Mesenchymal stem cell (in vitro differentiated cells and primary cell): ENCODE results near the gene MTMR2.
A peak's percentile ranks its signal among the peaks of the same experiment; 100 is the strongest.
"Not testable (repeated sequence)": the region's sequence is repeated elsewhere in the genome, so short reads cannot be mapped to it uniquely, and the experiment has no call there.

ENCODE experiments used
- DNase-seq: peaks from one replicate; pipeline ENCODE4 v3.0.0-alpha.2; 2013
- H2AFZ ChIP-seq: one replicate; pipeline ENCODE4 v1.6.1; 2013; ENCODE audit warnings: low read depth, mild to moderate bottlenecking, control low read depth, inconsistent platforms, low read length, moderate library complexity
- H2AK5ac ChIP-seq: 2 replicates; pipeline ENCODE4 v1.6.1; 2013; ENCODE audit warnings: low read length, moderate library complexity, mild to moderate bottlenecking, inconsistent platforms; ENCODE audit not compliant: severe bottlenecking
- H2BK120ac ChIP-seq: one replicate; pipeline ENCODE4 v1.6.1; 2013; ENCODE audit warnings: low read depth, mild to moderate bottlenecking, inconsistent platforms, low read length, moderate library complexity
- H2BK12ac ChIP-seq, 2 experiments: one replicate each; pipeline ENCODE4 v1.6.1; 2013; ENCODE audit warnings: inconsistent platforms in 2 of 2, low read length in 2 of 2, mild to moderate bottlenecking in 2 of 2, moderate library complexity in 2 of 2, control low read depth in 1 of 2
- H2BK15ac ChIP-seq: one replicate; pipeline ENCODE4 v1.6.1; 2013; ENCODE audit warnings: mild to moderate bottlenecking, low read depth, inconsistent platforms; ENCODE audit not compliant: poor library complexity, severe bottlenecking
- H2BK5ac ChIP-seq: 2 replicates; pipeline ENCODE4 v1.6.1; 2013; ENCODE audit warnings: low read depth, mild to moderate bottlenecking, low read length, control low read depth, inconsistent platforms; ENCODE audit not compliant: poor library complexity, severe bottlenecking
- H3K14ac ChIP-seq, 2 experiments: one replicate each; pipeline ENCODE4 v1.6.1; 2013; ENCODE audit warnings: inconsistent platforms in 2 of 2, low read length in 2 of 2, control low read depth in 1 of 2, mild to moderate bottlenecking in 1 of 2, moderate library complexity in 1 of 2
- H3K18ac ChIP-seq, 2 experiments: one replicate each; pipeline ENCODE4 v1.6.1; 2013; ENCODE audit warnings: inconsistent platforms in 2 of 2, low read length in 2 of 2, control low read depth in 1 of 2, low read depth in 1 of 2, mild to moderate bottlenecking in 1 of 2
- H3K23ac ChIP-seq, 2 experiments: one replicate each; pipeline ENCODE4 v1.6.1; 2013; ENCODE audit warnings: inconsistent platforms in 2 of 2, low read length in 2 of 2, mild to moderate bottlenecking in 2 of 2, moderate library complexity in 2 of 2, control low read depth in 1 of 2
- H3K27ac ChIP-seq: 2 replicates; pipeline ENCODE4 v1.5.1; 2013; ENCODE audit warnings: mild to moderate bottlenecking, moderate library complexity, low read length, control low read depth, inconsistent platforms; ENCODE audit not compliant: poor library complexity, severe bottlenecking
- H3K27me3 ChIP-seq, 2 experiments: 2 replicates each; pipeline versions ENCODE4 v1.6.1 to v1.7.0; 2013; ENCODE audit warnings: low read length in 2 of 2, mild to moderate bottlenecking in 2 of 2, moderate library complexity in 2 of 2, control low read depth in 1 of 2, inconsistent platforms in 1 of 2; ENCODE audit not compliant: control insufficient read depth in 1 of 2, insufficient read depth in 1 of 2
- H3K36me3 ChIP-seq, 2 experiments: 2 replicates each; pipeline versions ENCODE4 v1.6.1 to v1.7.0; 2013; ENCODE audit warnings: low read length in 2 of 2, control low read depth in 1 of 2, inconsistent platforms in 1 of 2, low read depth in 1 of 2, mild to moderate bottlenecking in 1 of 2; ENCODE audit not compliant: insufficient read depth in 2 of 2, control insufficient read depth in 1 of 2
- H3K4ac ChIP-seq, 2 experiments: one replicate each; pipeline ENCODE4 v1.6.1; 2013; ENCODE audit warnings: inconsistent platforms in 2 of 2, low read length in 2 of 2, mild to moderate bottlenecking in 2 of 2, moderate library complexity in 2 of 2, control low read depth in 1 of 2, low read depth in 1 of 2
- H3K4me1 ChIP-seq: 2 replicates; pipeline ENCODE4 v1.6.1; 2013; ENCODE audit warnings: low read depth, low read length, control low read depth; ENCODE audit not compliant: control insufficient read depth, insufficient read depth
- H3K4me2 ChIP-seq: 2 replicates; pipeline ENCODE4 v1.6.1; 2013; ENCODE audit warnings: low read length, mild to moderate bottlenecking, inconsistent platforms; ENCODE audit not compliant: poor library complexity, severe bottlenecking
- H3K4me3 ChIP-seq, 2 experiments: 2 replicates each; pipeline versions ENCODE4 v1.5.1 to v1.7.0; 2013; ENCODE audit warnings: low read length in 2 of 2, mild to moderate bottlenecking in 2 of 2, control low read depth in 1 of 2, low read depth in 1 of 2; ENCODE audit not compliant: insufficient read depth in 1 of 2
- H3K79me1 ChIP-seq: replicated peaks from 2 replicates; pipeline ENCODE4 v1.6.1; 2013; ENCODE audit warnings: mild to moderate bottlenecking, control low read depth, low read length, inconsistent platforms; ENCODE audit not compliant: poor library complexity, severe bottlenecking
- H3K9ac ChIP-seq: 2 replicates; pipeline ENCODE4 v1.7.0; 2013; ENCODE audit warnings: mild to moderate bottlenecking, low read length, moderate library complexity
- H3K9me3 ChIP-seq: 2 replicates; pipeline ENCODE4 v1.7.0; 2013; ENCODE audit warnings: mild to moderate bottlenecking, low read length; ENCODE audit not compliant: control insufficient read depth
- H4K8ac ChIP-seq: one replicate; pipeline ENCODE4 v1.6.1; 2013; ENCODE audit warnings: inconsistent platforms, mild to moderate bottlenecking, low read length, moderate library complexity
- H4K91ac ChIP-seq: one replicate; pipeline ENCODE4 v1.6.1; 2013; ENCODE audit warnings: mild to moderate bottlenecking, low read length, inconsistent platforms
- WGBS: methylation state at CpG from one replicate; pipeline ENCODE4 v1.1.7; 2013; ENCODE audit warnings: mixed read lengths; 5-methylcytosine and 5-hydroxymethylcytosine counted together

Gene MTMR2

GRCh38 chr11:95884376-95884775, 39.5 kb downstream of the MTMR2 start:
- no peak overlapping the region for H2BK15ac ChIP-seq
- peaks cover 0 to 41% of the 10 kb centered on the region in 2 experiments for H3K36me3 ChIP-seq
- H3K9me3 ChIP-seq: no peaks in the 10 kb centered on the region
- no peak overlapping the region for H2AK5ac ChIP-seq
- peaks cover 7% of the 10 kb centered on the region for H3K79me1 ChIP-seq
- no peak overlapping the region for H2AFZ ChIP-seq
- no peak overlapping the region for H3K14ac ChIP-seq
- no peak overlapping the region for H3K27ac ChIP-seq
- H4K91ac ChIP-seq: no peak overlapping the region
- no peak overlapping the region for H2BK5ac ChIP-seq
- no peak overlapping the region for H4K8ac ChIP-seq
- no peak overlapping the region for H3K18ac ChIP-seq
- no peak overlapping the region for H2BK12ac ChIP-seq
- H3K23ac ChIP-seq: no peak overlapping the region
- no peak overlapping the region for H3K4ac ChIP-seq
- 78% methylated on average over 1 of the region's 1 CpG for WGBS
- no peak overlapping the region for H2BK120ac ChIP-seq
- peak; percentile 47 for DNase-seq
- H3K4me3 ChIP-seq: no peak overlapping the region
- no peaks in the 10 kb centered on the region for H3K27me3 ChIP-seq
- H3K4me1 ChIP-seq: no peaks in the 10 kb centered on the region
- H3K4me2 ChIP-seq: no peak overlapping the region
- H3K9ac ChIP-seq: no peak overlapping the region

DNA sequence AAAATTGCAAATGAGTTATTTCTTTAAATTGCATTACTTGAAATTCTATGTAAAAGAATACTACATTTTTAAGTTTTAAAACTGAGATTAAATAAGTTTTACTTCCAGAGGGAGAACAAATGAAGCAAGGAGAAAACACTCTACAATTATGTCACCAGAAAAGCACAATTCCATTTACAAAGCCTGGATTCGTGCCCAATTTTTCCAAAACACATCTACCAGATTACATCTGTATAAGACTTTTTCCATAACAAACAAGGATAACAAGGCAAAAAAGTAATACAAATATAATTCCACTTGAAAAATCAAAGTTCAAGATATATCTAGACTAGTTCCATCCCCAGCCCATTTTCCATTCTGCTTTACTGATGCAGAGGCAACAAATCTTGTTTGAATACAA, 40.5 kb downstream of the MTMR2 start:
- Histone ChIP-seq H3K79me1 (peaks cover 3% of the 10 kb centered on the region), H3K27ac (no peak overlapping the region), H2BK12ac (no peak overlapping the region), H3K18ac (no peak overlapping the region), H2AK5ac (no peak overlapping the region), H4K8ac (no peak overlapping the region), H2BK15ac (no peak overlapping the region), H3K36me3 (peaks cover 0 to 41% of the 10 kb centered on the region in 2 experiments), H3K9ac (no peak overlapping the region), H4K91ac (no peak overlapping the region), H3K4me1 (no peaks in the 10 kb centered on the region), H3K9me3 (no peaks in the 10 kb centered on the region), H3K14ac (no peak overlapping the region), H3K27me3 (no peaks in the 10 kb centered on the region), H3K23ac (no peak overlapping the region), H2BK120ac (no peak overlapping the region), H3K4me3 (no peak overlapping the region), H2BK5ac (no peak overlapping the region), H3K4ac (no peak overlapping the region), H2AFZ (no peak overlapping the region), H3K4me2 (no peak overlapping the region)
- no peak for DNase-seq
- WGBS: 100% methylated on average over 1 of the region's 1 CpG

- H3K23ac ChIP-seq: no peak overlapping the region
- H2BK12ac ChIP-seq: no peak overlapping the region
- H3K9ac ChIP-seq: peak overlapping the region; percentile 79
- H3K4ac ChIP-seq: no peak overlapping the region
- H2AFZ ChIP-seq: no peak overlapping the region
- H3K4me2 ChIP-seq: no peak overlapping the region
- H3K4me1 ChIP-seq: no peaks in the 10 kb centered on the region
- H3K14ac ChIP-seq: no peak overlapping the region
- H3K36me3 ChIP-seq: peaks cover 0 to 14% of the 10 kb centered on the region in 2 experiments
- no peak overlapping the region for H2BK120ac ChIP-seq
- no peak overlapping the region for H2BK15ac ChIP-seq
- no peak overlapping the region for H4K8ac ChIP-seq
- H3K4me3 ChIP-seq: no peak overlapping the region
- H4K91ac ChIP-seq: no peak overlapping the region
- H2BK5ac ChIP-seq: no peak overlapping the region
- WGBS: 0% methylated on average over 2 of the region's 2 CpGs
- H3K27ac ChIP-seq: peak overlapping the region; percentile 91
- peaks cover 3% of the 10 kb centered on the region for H3K79me1 ChIP-seq
- H3K27me3 ChIP-seq: no peaks in the 10 kb centered on the region
- H2AK5ac ChIP-seq: no peak overlapping the region
- H3K18ac ChIP-seq: no peak overlapping the region
- no peaks in the 10 kb centered on the region for H3K9me3 ChIP-seq
- DNase-seq: peak; percentile 99
Measured at GRCh38 chr11:95877291-95877690, 46.6 kb downstream of the MTMR2 start.

GRCh38 chr11:95870877-95871276, 53.0 kb downstream of the MTMR2 start:
- H2AK5ac ChIP-seq, H3K4ac ChIP-seq, H3K4me3 ChIP-seq, H3K23ac ChIP-seq, H3K27ac ChIP-seq, H2AFZ ChIP-seq, H3K14ac ChIP-seq, H2BK12ac ChIP-seq, H4K8ac ChIP-seq, H2BK5ac ChIP-seq, H3K79me1 ChIP-seq, DNase-seq, H3K9me3 ChIP-seq, H3K4me2 ChIP-seq, H3K9ac ChIP-seq, H3K4me1 ChIP-seq, H3K36me3 ChIP-seq, H2BK120ac ChIP-seq, H3K18ac ChIP-seq, H3K27me3 ChIP-seq, H2BK15ac ChIP-seq, H4K91ac ChIP-seq: not testable (repeated sequence)
- no CpG with 5 or more reads among the region's 3 CpGs for WGBS
